WTC11 (cell line): ENCODE measurements around the gene CNN1. TPM values are rescaled to one million over a fixed set of nuclear protein-coding genes. Genes with fewer than 3 reads are reported as not detected.

Experiments used
- AFF4 ChIP-seq: sonication (generic); formaldehyde crosslinking; IDR thresholded peaks from 2 replicates; pipeline ENCODE4 v1.8.1; 2023; ENCODE audit warnings: mild to moderate bottlenecking, missing genetic modification reagents, borderline replicate concordance
- ARID4B ChIP-seq: sonication (generic); formaldehyde crosslinking; IDR thresholded peaks from 2 replicates; pipeline ENCODE4 v1.8.0; 2023; ENCODE audit warnings: missing genetic modification reagents, mild to moderate bottlenecking, borderline replicate concordance
- ATF1 ChIP-seq: sonication (generic); formaldehyde crosslinking; IDR thresholded peaks from 2 replicates; pipeline ENCODE4 v1.8.1; 2023; ENCODE audit warnings: mild to moderate bottlenecking, moderate library complexity, missing genetic modification reagents
- ATF3 ChIP-seq: sonication (generic); formaldehyde crosslinking; conservative IDR thresholded peaks from 2 replicates; pipeline ENCODE4 v1.8.1; 2022; ENCODE audit warnings: mild to moderate bottlenecking, missing genetic modification reagents
- ATF6 ChIP-seq: sonication (generic); formaldehyde crosslinking; IDR thresholded peaks from 2 replicates; pipeline ENCODE4 v1.8.1; 2023; ENCODE audit warnings: mild to moderate bottlenecking, missing genetic modification reagents
- E2F1 ChIP-seq: sonication (generic); formaldehyde crosslinking; IDR thresholded peaks from 2 replicates; pipeline ENCODE4 v1.8.0; 2022; ENCODE audit warnings: mild to moderate bottlenecking, missing genetic modification reagents
- FOXJ3 ChIP-seq: sonication (generic); formaldehyde crosslinking; IDR thresholded peaks from 2 replicates; pipeline ENCODE4 v1.9.0; 2021; ENCODE audit warnings: missing genetic modification reagents, mild to moderate bottlenecking, borderline replicate concordance
- KAT7 ChIP-seq: sonication (generic); formaldehyde crosslinking; IDR thresholded peaks from 2 replicates; pipeline ENCODE4 v1.8.1; 2023; ENCODE audit warnings: missing genetic modification reagents, mild to moderate bottlenecking, borderline replicate concordance
- NFYB ChIP-seq: sonication (generic); formaldehyde crosslinking; conservative IDR thresholded peaks from 2 replicates; pipeline ENCODE4 v1.8.0; 2022; ENCODE audit warnings: low read depth, missing genetic modification reagents
- NR2C2 ChIP-seq: sonication (generic); formaldehyde crosslinking; IDR thresholded peaks from 2 replicates; pipeline ENCODE4 v1.8.0; 2022; ENCODE audit warnings: mild to moderate bottlenecking, missing genetic modification reagents
- OVOL2 ChIP-seq: fragments of 250-450 bp; sonication (Bioruptor Pico); IDR thresholded peaks from 2 replicates; pipeline ENCODE4 v1.9.0; 2021; ENCODE audit warnings: mild to moderate bottlenecking, borderline replicate concordance
- PRDM15 ChIP-seq: sonication (generic); formaldehyde crosslinking; IDR thresholded peaks from 2 replicates; pipeline ENCODE4 v1.8.0; 2022; ENCODE audit warnings: missing genetic modification reagents
- PREB ChIP-seq: sonication (generic); formaldehyde crosslinking; IDR thresholded peaks from 2 replicates; pipeline ENCODE4 v1.8.1; 2022; ENCODE audit warnings: mild to moderate bottlenecking, missing genetic modification reagents, moderate library complexity, borderline replicate concordance
- RELA ChIP-seq: sonication (generic); formaldehyde crosslinking; IDR thresholded peaks from 2 replicates; pipeline ENCODE4 v1.8.1; 2022; ENCODE audit warnings: missing genetic modification reagents, mild to moderate bottlenecking, borderline replicate concordance
- SMAD4 ChIP-seq: sonication (generic); formaldehyde crosslinking; IDR thresholded peaks from 2 replicates; pipeline ENCODE4 v1.8.0; 2022; ENCODE audit warnings: mild to moderate bottlenecking, missing genetic modification reagents
- TCF7 ChIP-seq: sonication (generic); formaldehyde crosslinking; IDR thresholded peaks from 2 replicates; pipeline ENCODE4 v1.8.0; 2022; ENCODE audit warnings: mild to moderate bottlenecking, low read depth, missing genetic modification reagents, moderate library complexity
- USF1 ChIP-seq: sonication (generic); formaldehyde crosslinking; IDR thresholded peaks from 2 replicates; pipeline ENCODE4 v1.8.0; 2022; ENCODE audit warnings: mild to moderate bottlenecking, missing genetic modification reagents
- ZBTB21 ChIP-seq: sonication (generic); formaldehyde crosslinking; IDR thresholded peaks from 2 replicates; pipeline ENCODE4 v1.8.1; 2023; ENCODE audit warnings: mild to moderate bottlenecking, missing genetic modification reagents, borderline replicate concordance
- ZBTB43 ChIP-seq: sonication (generic); formaldehyde crosslinking; IDR thresholded peaks from 2 replicates; pipeline ENCODE4 v1.8.1; 2023; ENCODE audit warnings: mild to moderate bottlenecking, missing genetic modification reagents
- ZNF416 ChIP-seq: fragments of 250-450 bp; sonication (Bioruptor Pico); IDR thresholded peaks from 2 replicates; pipeline ENCODE4 v1.9.0; 2021; ENCODE audit warnings: mild to moderate bottlenecking, inconsistent platforms
- total RNA-seq: library from RNA; stranded (reverse); gene quantifications from 3 replicates; pipeline ENCODE4 v1.2.3, GENCODE V29; 2021

CNN1 gene
- total RNA-seq, 1 experiment from 2014 or later, result 16.0 TPM

- TF ChIP-seq ATF6 (no peak), SMAD4 (CRISPR knock-in tag) (no peak), ARID4B (CRISPR knock-in tag) (peak; percentile 79; the same call in 1 of the 2 replicates), USF1 (CRISPR knock-in tag) (peak; percentile 85), ZBTB43 (CRISPR knock-in tag) (no peak), KAT7 (CRISPR knock-in tag) (no peak), AFF4 (CRISPR knock-in tag) (no peak), NR2C2 (CRISPR knock-in tag) (no peak), E2F1 (no peak), FOXJ3 (CRISPR knock-in tag) (no peak), NFYB (CRISPR knock-in tag) (peak; percentile 74), TCF7 (CRISPR knock-in tag) (no peak), PRDM15 (no peak), ZBTB21 (CRISPR knock-in tag) (0 out of 2 replicates have a peak, but pooled peaks have one; percentile 61), ATF3 (CRISPR knock-in tag) (no peak), OVOL2 (CRISPR knock-in tag) (no peak), ZNF416 (CRISPR knock-in tag) (no peak), RELA (CRISPR knock-in tag) (no peak), ATF1 (CRISPR knock-in tag) (no peak), PREB (CRISPR knock-in tag) (no peak)
Measured at GRCh38 chr19:11530432-11530831, 8.2 kb upstream of the CNN1 start (continued).
